Measurements from ENCODE around the gene SIGLEC6.

Gene SIGLEC6

GRCh38 chr19:51493776-51494175, 37.7 kb downstream of the SIGLEC6 start:
- no peak overlapping the region for H3K4me3 ChIP-seq (IDR thresholded peaks at IDR 0.05; ENCODE audit: insufficient read depth, low read depth, low read length)
- no peak overlapping the region for H3K4me2 ChIP-seq
- no peak overlapping the region for H2AFZ ChIP-seq (ENCODE audit: low read depth)
- no peaks in the 10 kb centered on the region for H3K36me3 ChIP-seq (ENCODE audit: insufficient read depth)
- H3K27ac ChIP-seq = no peak overlapping the region
- H4K20me1 ChIP-seq (ENCODE audit: insufficient read depth) = no peaks in the 10 kb centered on the region
- no peaks in the 10 kb centered on the region for H3K27me3 ChIP-seq (ENCODE audit: insufficient read depth, low read depth)
- no peak for TF ChIP-seq CTCF (conservative IDR thresholded peaks at IDR 0.05; ENCODE audit: low read depth, low read length)
- no peaks in the 10 kb centered on the region for H3K79me2 ChIP-seq (ENCODE audit: insufficient read depth, low read depth)
- no peaks in the 10 kb centered on the region for H3K4me1 ChIP-seq (ENCODE audit: low read depth, poor library complexity, severe bottlenecking)
- no peak overlapping the region for H3K9ac ChIP-seq

GRCh38 chr19:51491586-51491985, 39.9 kb downstream of the SIGLEC6 start:
- TF ChIP-seq CTCF (conservative IDR thresholded peaks at IDR 0.05; ENCODE audit: low read depth, low read length) = no peak
- Histone ChIP-seq H3K4me3 (IDR thresholded peaks at IDR 0.05; ENCODE audit: insufficient read depth, low read depth, low read length) (no peak overlapping the region), H3K4me1 (ENCODE audit: low read depth, poor library complexity, severe bottlenecking) (no peaks in the 10 kb centered on the region), H3K27me3 (ENCODE audit: insufficient read depth, low read depth) (no peaks in the 10 kb centered on the region), H3K4me2 (no peak overlapping the region), H2AFZ (ENCODE audit: low read depth) (no peak overlapping the region), H3K9ac (no peak overlapping the region), H4K20me1 (ENCODE audit: insufficient read depth) (no peaks in the 10 kb centered on the region), H3K79me2 (ENCODE audit: insufficient read depth, low read depth) (no peaks in the 10 kb centered on the region), H3K36me3 (ENCODE audit: insufficient read depth) (no peaks in the 10 kb centered on the region), H3K27ac (no peak overlapping the region)

GRCh38 chr19:51490676-51491075, 40.8 kb downstream of the SIGLEC6 start:
- no peak overlapping the region for H3K4me2 ChIP-seq
- no peaks in the 10 kb centered on the region for H4K20me1 ChIP-seq (ENCODE audit: insufficient read depth)
- no peak overlapping the region for H3K9ac ChIP-seq
- H3K27ac ChIP-seq = no peak overlapping the region
- no peaks in the 10 kb centered on the region for H3K79me2 ChIP-seq (ENCODE audit: insufficient read depth, low read depth)
- H3K4me1 ChIP-seq (ENCODE audit: low read depth, poor library complexity, severe bottlenecking) = no peaks in the 10 kb centered on the region
- H3K4me3 ChIP-seq (IDR thresholded peaks at IDR 0.05; ENCODE audit: insufficient read depth, low read depth, low read length) = no peak overlapping the region
- H2AFZ ChIP-seq (ENCODE audit: low read depth) = no peak overlapping the region
- H3K36me3 ChIP-seq (ENCODE audit: insufficient read depth) = no peaks in the 10 kb centered on the region
- H3K27me3 ChIP-seq (ENCODE audit: insufficient read depth, low read depth) = no peaks in the 10 kb centered on the region
- TF ChIP-seq CTCF (conservative IDR thresholded peaks at IDR 0.05; ENCODE audit: low read depth, low read length) = no peak

- TF ChIP-seq CTCF (conservative IDR thresholded peaks at IDR 0.05; ENCODE audit: low read depth, low read length) = no peak
- Histone ChIP-seq H3K4me1 (ENCODE audit: low read depth, poor library complexity, severe bottlenecking) (no peaks in the 10 kb centered on the region), H2AFZ (ENCODE audit: low read depth) (no peak overlapping the region), H3K79me2 (ENCODE audit: insufficient read depth, low read depth) (no peaks in the 10 kb centered on the region), H3K36me3 (ENCODE audit: insufficient read depth) (no peaks in the 10 kb centered on the region), H3K27me3 (ENCODE audit: insufficient read depth, low read depth) (no peaks in the 10 kb centered on the region), H4K20me1 (ENCODE audit: insufficient read depth) (no peaks in the 10 kb centered on the region), H3K9ac (no peak overlapping the region), H3K27ac (no peak overlapping the region), H3K4me2 (no peak overlapping the region), H3K4me3 (IDR thresholded peaks at IDR 0.05; ENCODE audit: insufficient read depth, low read depth, low read length) (no peak overlapping the region)
These were observed 42.4 kb downstream of the SIGLEC6 start for GRCh38 chr19:51489113-51489512.

GRCh38 chr19:51488491-51488890, 43.0 kb downstream of the SIGLEC6 start:
- H3K4me3 ChIP-seq (IDR thresholded peaks at IDR 0.05; ENCODE audit: insufficient read depth, low read depth, low read length) = no peak overlapping the region
- H3K27me3 ChIP-seq (ENCODE audit: insufficient read depth, low read depth) = no peaks in the 10 kb centered on the region
- no peaks in the 10 kb centered on the region for H4K20me1 ChIP-seq (ENCODE audit: insufficient read depth)
- no peak overlapping the region for H3K9ac ChIP-seq
- no peak overlapping the region for H3K4me2 ChIP-seq
- TF ChIP-seq CTCF (conservative IDR thresholded peaks at IDR 0.05; ENCODE audit: low read depth, low read length) = no peak
- no peaks in the 10 kb centered on the region for H3K36me3 ChIP-seq (ENCODE audit: insufficient read depth)
- no peak overlapping the region for H3K27ac ChIP-seq
- H3K4me1 ChIP-seq (ENCODE audit: low read depth, poor library complexity, severe bottlenecking) = no peaks in the 10 kb centered on the region
- no peak overlapping the region for H2AFZ ChIP-seq (ENCODE audit: low read depth)
- H3K79me2 ChIP-seq (ENCODE audit: insufficient read depth, low read depth) = no peaks in the 10 kb centered on the region

Measured in KMS-11 (cell line).